ENCODE data around the gene MPHOSPH8. TPM values are rescaled to one million over a fixed set of nuclear protein-coding genes. Genes with fewer than 3 reads are reported as not detected.

MPHOSPH8 gene
- total RNA-seq, 2 donors from 2014 or later = 18.1 to 24.0 TPM

DNA sequence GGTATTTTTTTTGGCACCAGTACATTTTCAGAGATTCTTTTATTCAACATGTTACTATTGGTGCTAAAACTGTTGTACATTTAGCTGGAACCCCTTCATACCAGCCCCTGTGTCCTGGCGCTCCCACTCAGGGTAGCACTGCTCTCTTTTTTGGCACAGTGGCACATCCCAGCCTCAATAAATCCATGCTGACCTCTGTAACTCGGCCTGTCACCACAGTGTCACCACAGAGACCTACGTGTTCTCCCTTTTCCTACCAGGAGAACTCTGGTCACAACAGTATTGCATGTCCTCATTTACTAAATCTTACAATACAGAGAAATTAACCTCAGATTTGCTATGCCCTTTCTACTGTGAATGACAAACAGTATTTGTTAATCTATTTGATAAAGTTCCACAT, 10.2 kb downstream of the MPHOSPH8 start:
- Histone ChIP-seq H3K9me3 (ENCODE audit: control insufficient read depth, low read length) (no peaks in the 10 kb centered on the region), H3K9ac (ENCODE audit: extremely low read depth, low read length, poor library complexity, severe bottlenecking) (no peak overlapping the region), H3K27me3 (ENCODE audit: control insufficient read depth, insufficient read depth, low read length, poor library complexity, severe bottlenecking) (no peaks in the 10 kb centered on the region), H3K4me1 (ENCODE audit: control insufficient read depth, insufficient read depth, low read length) (no peaks in the 10 kb centered on the region), H3K36me3 (ENCODE audit: control insufficient read depth, insufficient read depth, low read length) (peaks cover 31% of the 10 kb centered on the region), H3K27ac (ENCODE audit: low read depth, low read length) (no peak overlapping the region), H3K4me3 (ENCODE audit: low read length) (no peak overlapping the region)
- TF ChIP-seq, protein P1, sequence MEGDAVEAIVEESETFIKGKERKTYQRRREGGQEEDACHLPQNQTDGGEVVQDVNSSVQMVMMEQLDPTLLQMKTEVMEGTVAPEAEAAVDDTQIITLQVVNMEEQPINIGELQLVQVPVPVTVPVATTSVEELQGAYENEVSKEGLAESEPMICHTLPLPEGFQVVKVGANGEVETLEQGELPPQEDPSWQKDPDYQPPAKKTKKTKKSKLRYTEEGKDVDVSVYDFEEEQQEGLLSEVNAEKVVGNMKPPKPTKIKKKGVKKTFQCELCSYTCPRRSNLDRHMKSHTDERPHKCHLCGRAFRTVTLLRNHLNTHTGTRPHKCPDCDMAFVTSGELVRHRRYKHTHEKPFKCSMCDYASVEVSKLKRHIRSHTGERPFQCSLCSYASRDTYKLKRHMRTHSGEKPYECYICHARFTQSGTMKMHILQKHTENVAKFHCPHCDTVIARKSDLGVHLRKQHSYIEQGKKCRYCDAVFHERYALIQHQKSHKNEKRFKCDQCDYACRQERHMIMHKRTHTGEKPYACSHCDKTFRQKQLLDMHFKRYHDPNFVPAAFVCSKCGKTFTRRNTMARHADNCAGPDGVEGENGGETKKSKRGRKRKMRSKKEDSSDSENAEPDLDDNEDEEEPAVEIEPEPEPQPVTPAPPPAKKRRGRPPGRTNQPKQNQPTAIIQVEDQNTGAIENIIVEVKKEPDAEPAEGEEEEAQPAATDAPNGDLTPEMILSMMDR (conservative IDR thresholded peaks at IDR 0.05) = no peak
- Mint-ChIP-seq H3K27ac (no peak overlapping the region), H3K9me3 (no peaks in the 10 kb centered on the region), H3K27me3 (ENCODE audit: insufficient read depth) (no peaks in the 10 kb centered on the region), H3K4me3 (no peak overlapping the region), H3K4me1 (peaks cover 2% of the 10 kb centered on the region), H3K36me3 (ENCODE audit: low read depth) (peaks cover 43% of the 10 kb centered on the region)
- DNase-seq = no peak
- 75 to 89% methylated on average over 1 to 3 of the region's 3 CpGs for WGBS, 2 experiments (ENCODE audit: insufficient coverage in 1 of 2, insufficient read length in 1 of 2)

DNA sequence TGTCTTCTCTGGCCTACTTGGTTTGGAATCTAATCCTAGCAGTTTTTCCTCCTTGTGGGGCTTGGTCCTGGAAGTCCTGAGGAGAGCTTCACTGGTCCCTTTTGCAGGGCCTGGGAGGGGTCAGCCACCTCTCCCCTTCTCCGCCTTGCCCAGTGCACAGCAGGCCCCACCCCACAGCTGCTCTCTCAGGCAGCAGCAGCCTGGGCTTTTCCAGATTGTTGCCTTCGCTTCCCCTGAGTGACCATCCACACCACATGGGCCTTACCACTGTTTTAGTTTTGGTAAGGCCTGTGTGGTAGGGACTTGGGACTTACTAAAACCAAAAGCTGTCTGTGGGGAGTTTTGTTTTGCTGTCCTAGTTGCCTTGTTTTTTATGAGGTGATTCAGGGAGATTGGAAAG, 11.5 kb downstream of the MPHOSPH8 start:
- no peak for DNase-seq
- TF ChIP-seq, protein P1 (conservative IDR thresholded peaks at IDR 0.05) = no peak
- Histone ChIP-seq H3K9me3 (ENCODE audit: control insufficient read depth, low read length) (no peaks in the 10 kb centered on the region), H3K4me1 (ENCODE audit: control insufficient read depth, insufficient read depth, low read length) (no peaks in the 10 kb centered on the region), H3K27me3 (ENCODE audit: control insufficient read depth, insufficient read depth, low read length, poor library complexity, severe bottlenecking) (no peaks in the 10 kb centered on the region), H3K9ac (ENCODE audit: extremely low read depth, low read length, poor library complexity, severe bottlenecking) (no peak overlapping the region), H3K27ac (ENCODE audit: low read depth, low read length) (no peak overlapping the region), H3K4me3 (ENCODE audit: low read length) (no peak overlapping the region), H3K36me3 (ENCODE audit: control insufficient read depth, insufficient read depth, low read length) (peaks cover 45% of the 10 kb centered on the region)
- Mint-ChIP-seq H3K27ac (no peak overlapping the region), H3K4me1 (peaks cover 2% of the 10 kb centered on the region), H3K36me3 (ENCODE audit: low read depth) (peaks cover 48% of the 10 kb centered on the region), H3K27me3 (ENCODE audit: insufficient read depth) (no peaks in the 10 kb centered on the region), H3K4me3 (no peak overlapping the region), H3K9me3 (no peaks in the 10 kb centered on the region)
- 92 to 100% methylated on average over 1 to 2 of the region's 2 CpGs for WGBS, 2 experiments (ENCODE audit: insufficient coverage in 1 of 2, insufficient read length in 1 of 2)

DNA sequence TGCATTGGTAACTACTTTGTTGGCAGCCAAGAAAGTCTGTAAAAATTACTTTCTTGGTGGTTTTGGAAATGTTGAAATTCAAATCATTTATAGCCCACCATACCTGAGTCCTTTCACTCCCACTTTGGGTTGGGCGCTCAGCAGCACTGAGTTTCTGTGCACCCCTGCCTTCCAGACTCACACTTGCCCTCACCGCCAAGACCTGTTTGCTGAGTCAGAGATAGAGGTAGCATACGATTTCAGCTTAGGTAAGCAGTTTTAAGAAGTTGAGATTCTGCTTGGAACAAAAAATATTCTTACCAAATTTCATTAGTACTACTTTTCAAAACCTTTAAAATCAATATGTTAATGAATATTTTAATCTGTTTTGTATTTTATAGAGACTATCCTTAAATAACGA, 12.6 kb downstream of the MPHOSPH8 start:
- DNase-seq = no peak
- Mint-ChIP-seq H3K4me3 (no peak overlapping the region), H3K27ac (peak overlapping the region; percentile 74), H3K4me1 (peaks cover 2% of the 10 kb centered on the region), H3K27me3 (ENCODE audit: insufficient read depth) (no peaks in the 10 kb centered on the region), H3K36me3 (ENCODE audit: low read depth) (peaks cover 57% of the 10 kb centered on the region), H3K9me3 (no peaks in the 10 kb centered on the region)
- no peaks in the 10 kb centered on the region for H3K9me3 ChIP-seq (ENCODE audit: control insufficient read depth, low read length)
- no peaks in the 10 kb centered on the region for H3K4me1 ChIP-seq (ENCODE audit: control insufficient read depth, insufficient read depth, low read length)
- H3K4me3 ChIP-seq (ENCODE audit: low read length) = no peak overlapping the region
- H3K36me3 ChIP-seq (ENCODE audit: control insufficient read depth, insufficient read depth, low read length) = peaks cover 47% of the 10 kb centered on the region
- WGBS, 2 experiments (ENCODE audit: insufficient coverage in 1 of 2, insufficient read length in 1 of 2) = 92 to 100% methylated on average over 1 to 4 of the region's 4 CpGs
- no peak overlapping the region for H3K27ac ChIP-seq (ENCODE audit: low read depth, low read length)
- H3K27me3 ChIP-seq (ENCODE audit: control insufficient read depth, insufficient read depth, low read length, poor library complexity, severe bottlenecking) = no peaks in the 10 kb centered on the region
- TF ChIP-seq, protein P1 (conservative IDR thresholded peaks at IDR 0.05) = no peak
- no peak overlapping the region for H3K9ac ChIP-seq (ENCODE audit: extremely low read depth, low read length, poor library complexity, severe bottlenecking)

All from endodermal cell (in vitro differentiated cells).